Colonic mucosa (tissue), 4 donors: ENCODE measurements around the gene DNAH3. TPM values are rescaled to one million over a fixed set of nuclear protein-coding genes. Genes with fewer than 3 reads are reported as not detected.
"Not testable (repeated sequence)": the region's sequence is repeated elsewhere in the genome, so short reads cannot be mapped to it uniquely, and the experiment has no call there.

ENCODE experiments used
- DNase-seq: peaks from one replicate; pipeline ENCODE4 v3.0.0-alpha.2; 2020
- H3K27ac ChIP-seq: fragments of 200-600 bp; one replicate; pipeline ENCODE4 v1.8.0; 2021
- H3K27me3 ChIP-seq: fragments of 200-600 bp; one replicate; pipeline ENCODE4 v1.8.0; 2021
- H3K36me3 ChIP-seq: fragments of 200-600 bp; one replicate; pipeline ENCODE4 v1.8.0; 2021
- H3K4me1 ChIP-seq: fragments of 200-600 bp; one replicate; pipeline ENCODE4 v1.8.0; 2021; ENCODE audit warnings: mild to moderate bottlenecking
- H3K4me3 ChIP-seq: fragments of 200-600 bp; one replicate; pipeline ENCODE4 v1.8.0; 2021
- H3K9ac ChIP-seq, 2 donors: one replicate each; pipeline ENCODE4 v1.7.0; 2013; ENCODE audit warnings: control low read depth in 2 of 2, low read depth in 2 of 2, low read length in 2 of 2
- H3K9me3 ChIP-seq: fragments of 200-600 bp; one replicate; pipeline ENCODE4 v1.8.0; 2021
- intact Hi-C: fragments of 100-400 bp; cut with DNase I; formaldehyde crosslinking; loops from one replicate; pipeline ENCODE4 v1.14.1; 2022
- total RNA-seq, 2 donors: library from RNA; stranded (reverse); fragmentation: NEBNext Ultra II Directional in 1 of 2; extraction: Animal tissue kit (Norgen Biotek cat#: 25700) in 1 of 2; gene quantifications; one replicate each; pipeline ENCODE4 v1.2.1, GENCODE V29; 2021
- TF ChIP-seq, protein P1 (sequence below): fragments of 200-600 bp; IDR thresholded peaks from one replicate; pipeline ENCODE4 v1.8.0; 2022; ENCODE audit warnings: antibody characterized with exemption, mild to moderate bottlenecking
- donor health status: healthy.
- donor health status: DM: no; HTN: no; CAD: no.
- donor health status: DM: no; HTN: no; CAD: no.

The DNAH3 gene
- total RNA-seq, 2 donors from 2014 or later = 4.2 to 5.1 TPM

DNA sequence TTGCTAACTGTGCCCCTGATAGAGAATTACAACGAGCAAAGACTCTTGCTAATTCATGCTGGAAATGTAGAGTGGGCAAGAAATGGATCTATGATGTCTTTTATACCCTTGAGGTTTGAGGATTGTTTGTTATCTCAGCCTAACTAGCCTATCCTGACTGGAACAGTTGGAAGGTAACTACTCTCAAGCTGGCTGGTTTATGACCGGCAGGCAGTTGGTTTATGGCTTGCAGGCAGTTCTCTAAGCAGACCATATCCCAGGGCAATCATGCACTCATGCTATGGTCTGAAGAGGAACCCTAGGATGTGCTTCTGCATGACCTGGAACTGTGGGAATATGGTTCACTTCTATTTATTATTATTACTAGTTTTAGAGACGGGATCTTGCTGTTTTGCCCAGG is 201.0 kb downstream of the DNAH3 start:
- Histone ChIP-seq H3K9me3 (no peaks in the 10 kb centered on the region), H3K27me3 (no peaks in the 10 kb centered on the region), H3K36me3 (no peaks in the 10 kb centered on the region), H3K27ac (no peak overlapping the region), H3K4me3 (no peak overlapping the region), H3K9ac (no peak overlapping the region), H3K4me1 (no peaks in the 10 kb centered on the region)
- intact Hi-C loops = no loop called here
- TF ChIP-seq, protein P1, sequence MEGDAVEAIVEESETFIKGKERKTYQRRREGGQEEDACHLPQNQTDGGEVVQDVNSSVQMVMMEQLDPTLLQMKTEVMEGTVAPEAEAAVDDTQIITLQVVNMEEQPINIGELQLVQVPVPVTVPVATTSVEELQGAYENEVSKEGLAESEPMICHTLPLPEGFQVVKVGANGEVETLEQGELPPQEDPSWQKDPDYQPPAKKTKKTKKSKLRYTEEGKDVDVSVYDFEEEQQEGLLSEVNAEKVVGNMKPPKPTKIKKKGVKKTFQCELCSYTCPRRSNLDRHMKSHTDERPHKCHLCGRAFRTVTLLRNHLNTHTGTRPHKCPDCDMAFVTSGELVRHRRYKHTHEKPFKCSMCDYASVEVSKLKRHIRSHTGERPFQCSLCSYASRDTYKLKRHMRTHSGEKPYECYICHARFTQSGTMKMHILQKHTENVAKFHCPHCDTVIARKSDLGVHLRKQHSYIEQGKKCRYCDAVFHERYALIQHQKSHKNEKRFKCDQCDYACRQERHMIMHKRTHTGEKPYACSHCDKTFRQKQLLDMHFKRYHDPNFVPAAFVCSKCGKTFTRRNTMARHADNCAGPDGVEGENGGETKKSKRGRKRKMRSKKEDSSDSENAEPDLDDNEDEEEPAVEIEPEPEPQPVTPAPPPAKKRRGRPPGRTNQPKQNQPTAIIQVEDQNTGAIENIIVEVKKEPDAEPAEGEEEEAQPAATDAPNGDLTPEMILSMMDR = no peak
- no peak for DNase-seq

DNA sequence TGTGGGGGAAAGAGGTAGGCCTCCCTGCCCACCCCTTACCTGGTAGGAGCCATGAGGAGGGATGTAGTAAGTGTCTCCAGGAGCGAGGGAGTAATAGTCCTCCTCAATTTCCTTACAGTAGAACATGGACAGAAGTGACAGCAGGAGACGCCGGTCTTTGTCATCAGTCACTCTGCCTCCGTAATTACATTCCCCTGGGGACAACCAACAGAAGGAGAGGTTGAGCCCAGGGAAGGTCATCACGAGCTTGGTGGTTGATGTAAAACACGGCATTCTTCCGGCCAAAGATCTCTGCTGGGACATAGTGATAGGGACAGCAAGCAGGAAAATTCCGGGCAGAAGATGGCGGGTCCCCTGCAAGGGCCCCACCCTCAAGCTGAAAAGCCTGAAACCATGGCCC is 202.2 kb downstream of the DNAH3 start:
- intact Hi-C loops = no loop called here
- Histone ChIP-seq H3K4me3 (no peak overlapping the region), H3K36me3 (no peaks in the 10 kb centered on the region), H3K9me3 (no peaks in the 10 kb centered on the region), H3K9ac (no peak overlapping the region), H3K27me3 (no peaks in the 10 kb centered on the region), H3K4me1 (no peaks in the 10 kb centered on the region), H3K27ac (no peak overlapping the region)
- TF ChIP-seq, protein P1 = no peak
- no peak for DNase-seq

DNA sequence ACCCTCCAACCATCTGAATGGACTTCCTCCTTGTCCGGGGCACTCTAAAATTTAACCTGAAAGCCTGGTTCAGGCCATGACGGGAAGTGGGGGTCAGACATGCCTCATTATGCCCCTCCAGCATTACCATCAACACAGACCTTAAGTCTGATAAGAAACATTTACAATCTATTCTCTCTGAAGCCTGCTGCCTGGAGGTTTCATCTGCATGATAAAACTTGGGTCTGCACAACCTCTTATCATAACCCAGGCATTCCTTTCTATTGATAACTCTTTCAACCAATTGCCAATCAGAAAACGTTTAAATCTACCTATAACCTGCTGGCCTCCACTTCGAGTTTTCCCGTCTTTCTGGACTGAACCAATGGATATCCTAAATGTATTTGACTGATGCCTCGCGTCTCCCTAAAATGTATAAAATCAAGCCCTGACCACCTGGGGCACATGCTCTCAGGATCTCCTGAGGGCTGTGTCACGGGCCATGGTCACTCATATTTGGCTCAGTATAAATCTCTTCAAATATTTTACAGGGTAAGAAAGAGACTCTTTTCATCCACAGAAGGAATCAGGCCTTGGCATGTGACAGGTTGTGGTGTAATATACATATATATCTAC is 204.5 kb downstream of the DNAH3 start:
- no peak for DNase-seq
- no peak overlapping the region for H3K4me3 ChIP-seq
- H3K9me3 ChIP-seq = no peaks in the 10 kb centered on the region
- TF ChIP-seq, protein P1 = no peak
- H3K9ac ChIP-seq = no peak overlapping the region
- H3K27me3 ChIP-seq = no peaks in the 10 kb centered on the region
- intact Hi-C loops = no loop called here
- H3K36me3 ChIP-seq = no peaks in the 10 kb centered on the region
- H3K27ac ChIP-seq = no peak overlapping the region
- no peaks in the 10 kb centered on the region for H3K4me1 ChIP-seq

DNA sequence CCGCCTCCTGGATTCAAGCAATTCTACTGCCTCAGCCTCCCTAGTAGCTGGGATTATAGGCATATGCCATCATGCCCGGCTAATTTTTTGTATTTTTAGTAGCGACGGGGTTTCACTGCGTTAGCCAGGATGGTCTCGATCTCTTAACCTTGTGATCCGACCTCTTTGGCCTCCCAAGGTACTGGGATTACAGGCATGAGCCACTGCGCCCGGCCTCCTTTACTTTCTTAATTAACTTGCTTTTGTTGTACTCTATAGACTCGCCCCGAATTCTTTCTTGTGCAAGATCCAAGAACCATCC is 205.1 kb downstream of the DNAH3 start:
- H3K36me3 ChIP-seq, H3K27me3 ChIP-seq, H3K9ac ChIP-seq, intact Hi-C loops, H3K4me1 ChIP-seq, DNase-seq, H3K4me3 ChIP-seq, H3K9me3 ChIP-seq, H3K27ac ChIP-seq: not testable (repeated sequence)

DNA sequence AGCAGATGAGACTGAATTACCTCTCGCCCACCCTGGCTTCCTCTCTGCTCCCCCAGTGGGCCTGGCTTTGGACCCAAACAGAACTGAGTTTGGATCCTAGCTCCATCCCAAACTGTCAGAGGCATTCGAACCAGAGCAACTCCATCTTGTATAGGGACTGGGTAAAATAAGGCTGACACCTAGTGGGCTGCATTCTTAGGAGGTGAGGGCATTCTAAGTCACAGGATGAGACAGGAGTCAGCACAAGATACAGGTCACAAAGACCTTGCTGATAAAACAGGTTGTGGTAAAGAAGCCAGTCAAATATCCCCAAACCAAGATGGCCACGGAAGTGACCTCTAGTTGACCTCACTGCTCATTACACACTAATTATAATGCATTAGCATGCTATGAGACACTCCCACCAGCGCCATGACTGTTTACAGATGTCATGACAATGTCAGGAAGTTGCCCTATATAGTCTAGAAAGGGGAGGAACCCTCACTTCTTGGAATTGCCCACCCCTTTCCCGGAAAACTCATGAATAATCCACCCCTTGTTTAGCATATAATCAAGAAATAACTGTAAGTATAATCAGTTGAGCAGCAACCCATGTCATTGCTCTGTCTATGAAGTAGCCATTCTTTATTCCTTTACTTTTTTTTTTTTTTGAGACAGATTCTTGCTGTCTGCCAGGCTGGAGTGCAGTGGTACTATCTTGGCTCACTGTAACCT is 205.6 kb downstream of the DNAH3 start:
- intact Hi-C loops = no loop called here
- Histone ChIP-seq H3K27me3 (no peaks in the 10 kb centered on the region), H3K4me3 (no peak overlapping the region), H3K9me3 (no peaks in the 10 kb centered on the region), H3K27ac (no peak overlapping the region), H3K9ac (no peak overlapping the region), H3K36me3 (no peaks in the 10 kb centered on the region), H3K4me1 (no peaks in the 10 kb centered on the region)
- TF ChIP-seq, protein P1 = no peak
- DNase-seq = no peak

DNA sequence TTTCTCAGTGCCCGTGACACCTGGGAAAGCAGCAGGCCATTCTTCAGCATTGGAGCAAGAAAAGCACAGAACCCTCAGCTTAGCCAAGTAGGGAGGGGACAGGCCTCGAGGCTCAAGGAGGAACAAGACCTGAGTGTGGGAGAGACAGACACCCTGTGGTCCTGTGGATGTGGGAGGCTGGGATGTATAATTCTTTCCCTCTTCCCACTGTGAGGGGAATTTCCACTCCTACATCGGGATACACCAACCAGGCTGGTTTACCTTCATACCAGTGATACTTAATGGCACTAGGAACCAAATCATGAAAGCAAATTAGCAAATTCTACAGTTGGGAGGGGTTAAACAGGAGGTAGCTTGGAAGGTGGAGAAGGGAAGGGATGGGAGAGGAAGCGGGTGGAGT is 208.4 kb downstream of the DNAH3 start:
- Histone ChIP-seq H3K36me3 (no peaks in the 10 kb centered on the region), H3K9me3 (no peaks in the 10 kb centered on the region), H3K9ac (no peak overlapping the region), H3K4me1 (no peaks in the 10 kb centered on the region), H3K4me3 (no peak overlapping the region), H3K27ac (no peak overlapping the region), H3K27me3 (no peaks in the 10 kb centered on the region)
- intact Hi-C loops = no loop called here
- TF ChIP-seq, protein P1 = no peak
- no peak for DNase-seq
